HG03571 (cell line): ENCODE data around the gene CASKIN1.

Experiments
- ATAC-seq: cut with Tn5 transposase; IDR thresholded peaks from one replicate; pipeline ENCODE4 v1.9.1; 2021; ENCODE audit not compliant: unreplicated experiment

Gene CASKIN1

DNA sequence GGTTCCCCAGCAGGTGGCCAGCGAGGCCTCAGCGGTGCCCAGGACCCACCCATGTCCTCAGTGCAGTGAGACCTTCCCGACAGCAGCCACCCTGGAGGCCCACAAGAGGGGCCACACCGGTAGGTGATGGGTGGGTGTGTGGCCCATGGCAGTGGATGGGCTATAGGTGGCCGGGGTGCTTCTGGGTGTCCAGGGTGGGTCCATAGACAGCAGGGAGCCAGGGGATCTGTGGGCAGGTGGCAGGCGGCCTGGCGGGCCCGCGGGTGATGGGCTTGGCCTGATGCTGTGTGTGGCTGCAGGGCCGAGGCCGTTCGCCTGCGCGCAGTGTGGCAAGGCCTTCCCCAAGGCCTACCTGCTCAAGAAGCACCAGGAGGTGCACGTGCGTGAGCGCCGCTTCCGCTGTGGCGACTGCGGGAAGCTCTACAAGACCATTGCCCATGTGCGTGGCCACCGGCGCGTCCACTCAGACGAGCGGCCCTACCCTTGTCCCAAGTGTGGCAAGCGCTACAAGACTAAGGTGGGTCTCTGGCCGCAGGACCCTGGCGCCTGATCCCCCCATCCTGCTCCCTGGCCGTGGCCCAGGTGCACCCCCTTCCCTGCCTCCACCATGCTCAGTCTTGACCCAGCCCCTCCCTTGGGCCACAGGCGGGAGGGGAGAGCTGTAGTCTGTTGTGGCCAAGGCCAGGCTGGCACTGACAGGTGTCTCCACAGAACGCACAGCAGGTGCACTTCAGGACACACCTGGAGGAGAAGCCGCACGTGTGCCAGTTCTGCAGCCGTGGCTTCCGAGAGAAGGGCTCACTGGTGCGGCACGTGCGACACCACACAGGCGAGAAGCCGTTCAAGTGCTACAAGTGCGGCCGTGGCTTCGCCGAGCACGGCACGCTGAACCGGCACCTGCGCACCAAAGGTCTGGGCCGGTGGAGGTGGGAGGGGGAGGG lies 37.7 kb upstream of the CASKIN1 start:
- ATAC-seq: no peak

DNA sequence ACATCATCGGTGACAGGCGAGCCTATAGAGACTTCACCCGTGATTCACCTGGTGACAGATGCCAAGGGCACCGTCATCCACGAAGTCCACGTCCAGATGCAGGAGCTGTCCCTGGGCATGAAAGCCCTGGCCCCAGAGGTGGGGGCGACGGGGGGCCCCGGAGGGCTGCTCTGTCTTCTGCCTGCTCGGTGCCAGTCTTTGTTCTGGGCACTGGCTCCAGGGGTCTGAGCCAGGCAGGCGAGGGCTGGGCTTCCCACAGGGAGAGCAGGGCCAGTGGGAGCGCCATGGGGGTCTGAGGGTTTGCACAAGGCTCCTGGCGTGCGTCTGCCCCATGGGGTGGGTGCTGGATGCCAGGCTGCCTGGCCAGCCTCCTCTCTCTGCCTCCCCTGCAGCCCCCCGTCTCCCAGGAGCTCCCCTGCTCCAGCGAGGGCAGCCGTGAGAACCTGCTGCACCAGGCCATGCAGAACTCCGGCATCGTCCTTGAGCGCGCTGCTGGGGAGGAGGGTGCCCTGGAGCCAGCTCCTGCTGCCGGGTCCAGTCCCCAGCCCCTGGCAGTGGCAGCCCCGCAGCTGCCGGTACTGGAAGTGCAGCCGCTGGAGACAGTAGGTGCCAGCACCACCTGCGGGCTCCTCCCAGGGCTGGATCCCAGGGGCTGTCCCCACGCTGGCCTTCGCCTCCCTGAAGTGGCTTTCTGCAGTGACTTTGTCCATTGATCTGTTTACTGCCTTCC lies 36.8 kb upstream of the CASKIN1 start:
- no peak for ATAC-seq

DNA sequence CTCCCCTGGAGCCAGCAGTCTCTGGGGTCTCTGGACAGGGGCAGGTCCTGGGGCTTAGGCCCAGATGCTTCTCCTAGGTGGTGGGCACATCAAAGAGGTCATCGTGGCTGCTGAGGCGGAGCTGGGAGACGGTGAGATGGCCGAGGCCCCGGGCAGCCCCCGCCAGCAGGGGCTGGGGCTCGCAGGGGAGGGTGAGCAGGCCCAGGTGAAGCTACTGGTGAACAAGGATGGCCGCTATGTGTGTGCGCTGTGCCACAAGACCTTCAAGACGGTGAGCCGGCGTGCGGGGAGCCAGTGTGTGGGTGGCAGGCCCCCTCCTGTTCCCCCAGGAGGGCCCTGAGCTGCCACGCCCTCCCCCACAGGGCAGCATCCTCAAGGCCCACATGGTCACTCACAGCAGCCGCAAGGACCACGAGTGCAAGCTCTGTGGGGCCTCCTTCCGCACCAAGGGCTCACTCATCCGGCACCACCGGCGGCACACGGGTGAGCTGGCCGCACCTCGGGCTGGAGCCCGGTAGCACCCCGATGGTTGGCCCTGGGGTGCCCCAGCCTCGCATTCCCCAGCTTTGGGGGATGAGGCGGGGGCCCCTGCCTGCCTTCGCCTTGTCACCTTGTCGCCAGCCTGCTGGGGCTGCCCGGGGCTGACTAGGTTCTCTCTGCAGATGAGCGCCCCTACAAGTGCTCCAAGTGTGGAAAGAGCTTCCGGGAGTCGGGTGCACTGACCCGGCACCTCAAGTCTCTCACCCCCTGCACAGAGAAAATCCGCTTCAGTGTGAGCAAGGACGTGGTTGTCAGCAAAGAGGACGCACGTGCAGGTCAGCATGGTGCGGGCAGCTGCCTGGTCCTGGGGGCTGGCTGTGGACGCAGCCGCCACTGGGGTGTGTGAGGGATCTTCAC lies 35.9 kb upstream of the CASKIN1 start:
- ATAC-seq: no peak

DNA sequence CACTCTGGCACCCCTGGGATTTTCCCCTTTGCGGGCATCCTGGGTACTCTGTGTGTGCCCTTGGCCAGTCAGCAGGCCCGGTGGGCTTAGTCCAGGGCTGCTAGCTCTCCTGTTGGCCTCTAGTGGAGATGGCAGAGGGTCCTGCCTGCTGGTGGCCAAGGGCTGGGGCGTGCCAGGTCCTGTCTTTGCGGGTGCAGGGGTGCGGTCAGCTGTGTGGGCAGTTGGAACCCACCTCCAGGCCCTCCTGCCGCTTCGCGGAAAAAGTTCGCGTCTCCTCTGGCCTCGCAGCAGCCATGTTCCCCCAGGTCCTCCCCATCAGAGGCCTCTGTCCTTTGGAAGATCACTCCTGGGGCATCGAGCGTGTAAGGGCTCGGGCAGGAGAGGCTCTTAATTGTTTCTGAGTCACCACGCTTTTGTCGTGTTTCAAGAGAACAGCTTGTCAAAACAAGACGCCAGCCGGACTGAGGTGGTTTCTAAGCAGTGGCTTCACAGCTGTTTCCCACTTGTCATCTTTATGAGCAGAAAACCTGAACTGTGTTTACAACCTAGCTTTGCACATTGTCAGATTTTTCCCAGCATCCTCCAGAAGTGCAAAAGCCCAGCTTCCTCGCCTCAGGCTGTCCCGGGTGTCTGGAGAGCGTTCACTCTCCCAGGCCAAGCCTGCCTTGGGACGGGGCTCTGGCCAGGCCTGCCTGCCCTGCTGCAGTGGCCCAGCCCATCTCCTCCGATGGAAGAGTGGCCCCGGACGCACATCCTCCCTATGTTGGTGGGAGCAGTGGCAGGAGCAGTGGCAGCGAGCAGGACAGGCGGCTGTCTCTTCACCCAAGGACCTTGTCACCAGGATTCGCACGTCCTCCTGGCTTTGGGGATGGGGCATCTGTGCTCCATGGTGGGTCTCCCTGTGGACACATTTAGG lies 34.9 kb upstream of the CASKIN1 start:
- no peak for ATAC-seq

DNA sequence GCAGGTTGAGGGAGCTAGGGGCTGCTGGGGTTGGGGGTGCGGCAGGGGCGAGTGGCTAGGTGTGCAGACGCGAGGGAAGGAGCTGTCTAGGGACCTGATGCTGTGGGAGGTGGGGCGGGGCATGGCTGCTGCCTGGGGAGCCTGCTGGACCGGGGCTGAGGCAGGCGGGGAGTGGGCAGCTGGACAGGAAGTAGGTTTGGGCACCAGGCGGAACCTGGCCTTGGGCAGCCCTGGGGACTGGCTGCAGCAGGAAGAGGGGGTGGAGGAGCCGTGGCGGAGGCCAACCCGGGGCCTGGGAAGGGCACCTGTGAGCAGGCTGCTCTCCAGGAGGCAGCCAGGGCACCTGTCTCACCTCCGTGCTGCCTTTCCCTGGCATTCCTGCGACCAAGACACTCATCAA lies 34.0 kb upstream of the CASKIN1 start:
- ATAC-seq: no peak

DNA sequence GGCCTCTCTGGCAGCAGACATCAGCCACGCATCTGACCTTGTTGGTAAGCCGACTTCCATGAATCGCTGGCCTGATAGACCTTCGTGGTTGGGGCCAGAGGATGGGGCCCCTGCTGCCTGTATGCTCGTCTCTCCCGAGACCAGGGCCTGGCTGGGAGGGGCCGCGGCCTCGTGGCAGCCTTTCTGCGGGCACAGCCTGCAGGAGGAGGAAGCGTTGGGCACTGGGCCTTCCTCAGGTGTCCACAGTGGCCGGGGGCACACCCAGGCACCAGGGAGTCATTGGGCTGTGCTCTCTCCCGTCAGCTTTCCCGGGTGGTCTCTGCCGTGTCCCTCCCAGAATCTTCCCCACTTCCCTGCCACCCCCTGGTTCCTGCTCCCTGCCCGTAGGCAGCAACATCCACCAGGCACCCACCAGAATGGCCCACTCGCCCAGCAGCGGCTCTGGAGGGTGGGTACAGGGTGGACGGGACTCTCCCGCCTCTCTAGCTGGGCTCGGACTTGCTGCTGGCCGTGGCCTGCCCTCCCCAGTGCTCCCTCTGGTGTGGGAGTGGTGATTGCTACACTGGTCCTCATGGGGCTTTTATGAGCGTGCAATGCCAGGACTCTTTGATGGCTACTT lies 33.3 kb upstream of the CASKIN1 start:
- ATAC-seq: no peak

DNA sequence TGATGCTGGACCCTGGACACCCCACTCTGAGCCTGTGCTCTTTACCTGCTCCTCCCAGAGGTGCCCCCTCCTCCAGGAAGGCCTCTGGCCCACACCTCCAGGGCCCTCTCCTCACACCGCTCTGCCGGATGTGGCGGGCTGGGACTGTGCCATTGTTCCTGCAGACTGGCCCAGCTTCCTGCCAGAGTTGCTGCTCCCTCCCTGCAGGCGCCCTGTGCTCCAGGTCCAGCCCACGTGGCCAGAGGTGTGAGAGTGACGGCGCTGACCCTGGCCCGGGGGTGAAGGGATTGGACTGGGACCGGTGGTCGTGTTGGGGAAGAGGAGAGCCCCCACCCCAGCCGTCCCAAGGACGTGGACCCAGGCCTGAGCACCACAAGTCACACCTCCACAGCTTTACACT lies 32.7 kb upstream of the CASKIN1 start:
- no peak for ATAC-seq

DNA sequence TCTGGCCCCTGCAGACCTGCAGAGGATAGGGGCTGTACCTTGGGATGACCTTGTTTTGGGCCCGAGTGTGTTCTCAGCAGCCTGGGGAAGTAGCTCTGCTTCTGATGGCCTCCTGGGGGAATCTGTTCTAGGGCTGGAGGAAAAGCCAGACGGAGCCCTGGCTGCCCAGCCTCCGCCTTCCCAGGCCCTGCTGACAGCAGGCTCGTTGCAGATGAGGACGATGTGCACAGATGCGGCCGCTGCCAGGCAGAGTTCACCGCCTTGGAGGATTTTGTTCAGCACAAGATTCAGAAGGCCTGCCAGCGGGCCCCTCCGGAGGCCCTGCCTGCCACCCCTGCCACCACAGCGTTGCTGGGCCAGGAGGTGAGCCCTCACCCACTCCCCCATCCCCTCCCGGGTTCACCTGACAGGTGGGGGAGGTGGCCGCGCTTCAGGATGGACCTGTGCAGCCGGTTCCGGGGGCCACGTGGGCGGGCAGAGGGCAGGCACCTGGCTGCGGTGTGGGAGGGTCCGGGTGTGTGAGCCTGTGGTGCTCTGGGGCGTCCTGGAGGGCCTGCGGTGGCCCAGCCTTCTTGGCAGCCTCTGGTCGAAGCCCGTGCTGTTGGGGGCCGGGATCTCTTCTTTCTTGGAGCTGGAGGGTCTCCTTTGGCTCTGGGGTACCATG lies 31.9 kb upstream of the CASKIN1 start:
- ATAC-seq: no peak

DNA sequence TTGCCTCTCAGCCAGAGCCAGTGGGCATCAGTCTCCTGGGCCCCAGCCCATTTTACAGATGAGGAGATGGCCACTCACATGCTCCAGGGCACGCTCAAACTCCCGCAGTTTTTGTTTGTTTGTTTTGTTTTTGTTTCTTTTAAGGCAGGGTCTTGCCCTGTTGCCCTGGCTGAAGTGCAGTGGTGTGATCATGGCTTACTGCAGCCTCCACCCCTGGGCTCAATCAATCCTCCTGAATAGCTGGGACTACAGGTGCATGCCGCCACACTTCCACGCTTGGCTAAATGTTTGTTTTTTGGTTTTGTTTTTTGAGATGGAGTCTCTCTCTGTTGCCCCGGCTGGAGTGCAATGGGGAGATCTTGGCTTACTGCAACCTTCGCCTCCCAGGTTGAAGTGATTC lies 30.5 kb upstream of the CASKIN1 start:
- no peak for ATAC-seq

DNA sequence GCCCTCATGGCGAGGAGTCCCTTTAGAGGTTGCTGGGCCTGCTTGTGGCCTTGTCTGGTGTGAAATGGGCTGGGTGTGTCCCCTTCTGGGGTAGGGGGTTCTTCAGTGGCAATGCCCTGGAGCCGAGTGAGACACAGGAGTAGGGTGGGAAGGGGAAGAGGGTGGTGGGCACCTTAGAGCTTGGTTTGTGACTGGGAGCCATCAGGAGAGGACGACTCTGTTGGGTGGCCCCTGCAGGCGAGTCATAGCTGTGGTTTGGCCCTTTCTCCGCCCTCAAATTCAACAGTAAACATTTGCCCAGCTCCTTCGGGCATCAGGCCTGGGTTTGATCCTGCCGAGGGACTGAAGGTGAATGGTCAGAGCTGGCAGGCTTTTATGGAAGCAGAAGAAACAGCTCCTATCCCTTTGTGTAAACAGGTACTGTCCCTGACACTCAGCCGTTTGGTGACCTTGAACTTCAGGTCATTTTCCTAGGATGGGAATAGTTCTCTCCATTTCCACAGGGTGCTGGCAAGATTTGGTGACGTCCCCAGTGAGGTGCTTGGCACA lies 29.9 kb upstream of the CASKIN1 start:
- ATAC-seq: no peak

DNA sequence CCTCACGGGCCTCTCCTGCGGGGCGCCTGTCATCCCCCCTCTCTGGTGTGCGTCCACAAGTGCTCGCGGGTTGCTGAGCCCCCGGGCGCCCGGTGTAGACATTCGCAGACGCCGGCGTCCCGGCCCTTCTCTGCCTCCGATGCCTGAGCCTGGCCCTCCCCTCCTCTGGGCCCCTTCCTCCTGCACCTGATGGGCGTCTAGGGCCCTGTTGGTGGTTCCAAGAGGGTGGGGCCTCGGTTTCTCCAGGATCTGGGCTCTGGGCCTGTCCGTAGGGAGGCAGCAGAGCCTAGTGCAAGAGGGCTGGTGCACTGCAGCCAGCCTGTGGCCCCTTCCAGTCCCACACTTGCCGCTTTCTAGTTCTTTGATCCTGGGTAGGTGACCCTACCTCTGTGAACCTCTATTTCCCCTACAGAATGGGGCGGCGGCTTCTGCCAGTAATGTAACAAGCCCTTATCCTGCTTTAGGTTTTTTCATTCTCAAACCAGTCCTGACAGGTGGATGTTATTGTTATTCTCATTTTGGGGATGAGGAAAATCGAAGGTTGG lies 27.6 kb upstream of the CASKIN1 start:
- peak; percentile 15 for ATAC-seq

DNA sequence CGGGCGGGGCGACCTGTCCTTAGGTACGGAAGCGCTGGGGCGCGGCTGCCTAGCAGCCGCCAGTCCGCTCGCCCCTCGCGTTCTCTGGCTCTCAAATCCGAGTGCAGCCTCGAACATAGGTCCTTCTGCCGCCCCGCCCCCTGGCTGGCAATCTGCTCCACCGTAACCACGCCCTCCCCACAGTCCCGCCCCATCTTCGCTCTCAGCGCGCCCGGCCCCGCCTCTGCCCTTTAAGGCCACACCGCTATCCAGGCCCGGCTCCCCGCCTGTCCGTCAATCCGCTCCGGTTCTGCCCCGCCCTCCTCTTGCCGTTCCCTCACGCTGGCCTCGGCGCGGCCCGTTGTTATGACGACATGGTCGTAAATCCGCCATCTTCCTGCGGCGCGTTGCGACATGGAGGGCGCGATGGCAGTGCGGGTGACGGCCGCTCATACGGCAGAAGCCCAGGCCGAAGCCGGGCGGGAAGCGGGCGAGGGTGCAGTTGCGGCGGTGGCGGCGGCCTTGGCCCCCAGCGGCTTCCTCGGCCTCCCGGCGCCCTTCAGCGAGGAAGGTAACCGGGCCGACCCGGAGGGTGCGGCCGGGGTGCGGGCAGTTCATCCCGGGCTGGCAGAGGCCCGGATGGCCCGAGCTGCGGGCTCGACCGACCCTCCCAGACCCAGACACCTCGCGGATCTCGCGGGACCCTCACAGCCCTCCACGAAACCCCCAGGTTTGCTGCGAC lies 27.0 kb upstream of the CASKIN1 start, which contains the start of gene E4F1:
Gene E4F1 (plus strand): TSS at position 371 of the 721 bp plus-strand sequence. CDS start 23 bp downstream, at position 394.
- peak; percentile 88 for ATAC-seq

DNA sequence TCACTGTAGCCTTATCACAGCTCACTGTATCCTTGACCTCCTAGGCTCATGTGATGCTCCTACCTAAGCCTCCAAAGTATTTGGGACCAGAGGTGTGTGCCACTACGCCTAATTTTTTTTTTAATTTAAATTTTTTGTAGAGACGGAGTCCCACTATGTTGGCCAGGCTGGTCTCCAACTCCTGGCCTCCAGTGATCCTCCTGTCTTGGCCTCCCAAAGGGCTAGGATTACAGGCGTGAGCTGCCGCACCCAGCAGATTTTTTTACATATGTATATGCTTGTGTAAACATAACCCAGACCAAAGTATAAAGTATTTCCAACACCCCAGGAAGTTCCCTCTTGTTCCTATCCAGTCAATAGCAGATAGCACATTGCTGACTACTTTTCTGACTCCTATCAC lies 19.9 kb upstream of the CASKIN1 start:
- ATAC-seq: no peak

DNA sequence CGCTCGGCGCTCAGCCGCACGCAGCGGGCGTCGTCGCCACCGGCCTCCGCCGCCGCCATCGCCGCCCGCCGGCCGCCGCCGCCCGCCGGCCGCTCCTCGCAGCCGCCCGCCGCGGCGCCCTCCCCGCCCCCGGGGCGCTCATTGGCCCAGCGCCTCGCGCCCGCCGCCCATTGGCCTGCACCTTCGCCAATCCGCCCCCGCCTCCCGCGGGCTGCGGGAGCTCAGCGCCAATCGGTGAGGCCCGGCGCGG lies 18.2 kb upstream of the CASKIN1 start, which contains the start of gene PGP:
Gene PGP (minus strand): TSS at position 122 of the 250 bp plus-strand sequence. CDS start 63 bp downstream, at position 59.
- peak; percentile 74 for ATAC-seq

DNA sequence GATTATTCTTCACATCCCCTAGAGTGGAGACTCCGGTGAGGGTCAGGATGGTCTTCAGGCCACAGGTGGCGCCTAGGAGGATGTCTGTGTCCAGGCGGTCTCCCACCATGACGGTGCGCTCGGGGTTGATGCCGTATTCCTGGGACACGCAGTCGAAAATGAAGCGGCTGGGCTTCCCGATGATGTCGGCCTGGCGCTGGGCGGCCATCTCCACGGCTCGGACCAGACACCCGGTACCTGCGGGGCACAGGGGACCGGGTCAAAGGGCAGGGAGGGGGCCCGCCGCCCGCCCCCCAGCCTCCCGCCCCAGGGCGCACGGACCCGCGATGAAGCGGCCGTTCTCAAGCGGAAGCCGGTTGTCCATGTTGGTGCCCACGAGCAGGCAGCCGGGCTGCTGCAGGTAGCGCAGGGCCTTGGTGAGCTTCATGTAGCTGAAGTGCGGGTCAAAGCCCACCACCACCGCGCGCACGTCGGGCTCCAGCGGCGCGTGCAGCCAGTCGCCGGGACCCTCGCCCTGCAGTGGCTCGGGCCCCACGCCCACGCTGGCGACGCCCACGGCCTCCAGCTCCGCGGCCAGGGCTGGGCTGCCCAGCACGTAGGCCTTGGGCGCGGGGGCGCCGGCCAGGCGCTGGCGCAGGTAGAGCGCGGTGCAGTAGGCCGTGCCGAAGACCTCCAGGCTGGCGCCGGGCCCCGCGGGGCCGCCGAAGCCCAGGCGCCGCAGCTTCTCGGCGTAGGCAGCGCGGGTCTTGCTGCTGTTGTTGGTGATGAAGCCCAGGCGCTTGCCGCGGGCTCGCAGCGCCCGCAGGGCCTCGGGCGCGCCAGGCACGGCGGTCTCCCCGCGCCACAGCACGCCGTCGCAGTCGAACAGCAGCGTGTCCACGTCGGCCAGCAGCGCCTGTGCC lies 17.7 kb upstream of the CASKIN1 start:
- ATAC-seq: no peak

DNA sequence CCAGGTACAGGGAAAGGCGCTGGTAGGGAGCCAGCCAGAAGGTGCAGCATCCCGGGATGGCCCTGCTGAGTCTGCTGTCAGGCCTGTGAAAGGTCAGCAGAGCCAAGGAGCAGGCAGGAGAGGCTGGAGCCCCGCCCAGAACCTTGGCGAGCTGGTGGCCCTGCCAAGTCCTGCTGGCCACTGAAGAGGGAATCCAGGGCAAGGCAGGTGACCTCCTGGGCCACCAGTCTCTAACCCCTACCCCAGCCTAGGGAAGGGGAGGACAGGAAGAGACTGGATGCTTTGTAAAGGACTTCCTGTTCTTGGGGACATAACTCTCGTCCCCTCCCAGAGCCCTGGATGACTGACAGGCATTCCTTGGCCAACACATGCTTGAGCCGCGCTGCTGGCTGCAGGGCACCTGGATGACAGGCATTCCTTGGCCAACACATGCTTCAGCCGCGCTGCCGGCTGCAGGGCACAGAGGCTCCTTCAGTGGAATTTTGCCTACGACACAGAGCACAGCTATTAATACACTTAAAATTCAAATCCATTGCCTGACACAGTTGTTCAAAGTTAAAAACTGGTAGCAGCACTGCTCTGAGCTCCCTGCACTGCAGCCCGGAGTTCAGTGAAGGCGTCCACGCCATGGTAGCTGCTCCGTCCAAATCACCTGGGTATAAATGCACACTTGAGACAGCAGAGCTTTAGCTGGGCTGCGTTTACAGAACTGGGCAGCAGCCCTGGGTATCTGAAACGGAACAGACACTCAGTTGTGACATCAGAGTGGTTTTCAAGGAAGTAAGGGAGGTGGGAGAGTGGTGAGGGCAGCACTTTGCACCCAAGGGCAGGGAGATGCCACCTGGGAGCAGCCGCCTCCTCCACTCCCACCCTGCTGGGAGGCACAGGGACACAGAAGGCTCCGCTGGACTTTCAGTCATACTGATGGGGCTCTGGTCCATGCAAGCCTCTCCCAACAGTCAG lies 16.2 kb upstream of the CASKIN1 start:
- no peak for ATAC-seq
